Medulla oblongata (tissue), 1 donor: Measurements from ENCODE around the gene SLC1A2.

Source experiments
- DNase-seq: peaks from one replicate; pipeline ENCODE4 v3.0.0-alpha.2; 2015; ENCODE audit errors: extremely low spot score

The SLC1A2 gene

GRCh38 chr11:35349897-35350296, 69.5 kb downstream of the SLC1A2 start:
- DNase-seq, result no peak

GRCh38 chr11:35348898-35349687, 70.3 kb downstream of the SLC1A2 start:
- no peak for DNase-seq

DNA sequence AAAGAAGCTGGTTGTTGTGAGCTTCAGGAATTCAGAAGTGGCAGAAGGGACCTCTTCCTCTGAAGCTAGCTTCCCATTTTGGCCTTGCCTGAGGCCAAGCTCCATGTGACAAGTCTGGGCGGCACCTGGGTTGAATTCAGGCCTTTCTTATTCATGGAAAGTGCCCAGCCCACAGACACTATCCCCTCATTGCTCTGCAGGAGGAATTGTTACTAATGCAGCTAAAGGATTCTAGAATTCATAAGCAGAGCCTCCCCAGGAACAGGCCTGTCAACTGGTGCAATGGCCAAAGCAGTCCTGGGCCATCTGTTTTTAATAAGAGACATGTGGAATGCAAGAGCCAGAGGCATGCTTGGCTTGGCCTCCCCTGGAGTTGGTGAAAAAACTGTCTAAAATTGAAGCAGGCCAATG, 71.4 kb downstream of the SLC1A2 start:
- DNase-seq, result no peak

- no peak for DNase-seq
Measured at GRCh38 chr11:35347173-35347878, 72.0 kb downstream of the SLC1A2 start.

DNA sequence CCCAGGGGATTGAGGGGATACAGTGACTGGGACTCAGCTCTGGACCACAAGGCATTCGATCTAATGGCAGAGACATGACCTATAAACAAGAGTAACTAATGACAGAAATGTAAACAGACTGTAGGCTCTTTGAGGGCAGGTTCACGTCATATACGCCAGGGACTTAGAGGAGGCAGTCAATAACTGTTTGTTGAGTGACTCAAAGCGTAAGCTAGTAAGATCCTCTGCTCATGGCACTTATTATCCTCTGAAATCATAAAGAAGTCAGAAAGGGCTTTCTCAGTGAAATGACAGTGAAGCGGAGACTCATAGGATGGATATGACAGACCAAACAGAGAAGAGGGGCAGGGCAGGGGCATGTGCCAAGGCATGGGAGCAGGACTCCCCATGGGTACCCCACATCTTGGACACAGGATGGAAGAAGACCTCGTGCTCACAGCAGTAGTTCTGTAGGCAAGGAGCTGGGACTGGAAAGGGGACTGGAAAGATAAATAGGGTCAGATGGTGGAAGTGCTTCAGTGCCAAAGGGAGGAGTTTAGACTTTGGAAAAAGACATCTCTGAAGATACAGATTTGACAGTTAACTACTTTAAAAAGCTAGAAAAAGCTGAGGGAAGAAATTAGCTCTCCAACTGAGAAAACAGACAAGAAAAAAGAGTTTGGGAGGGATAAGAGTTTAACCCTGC, 72.7 kb downstream of the SLC1A2 start:
- no peak for DNase-seq

- peak; percentile 73 for DNase-seq
Measured at GRCh38 chr11:35344681-35345574, 74.4 kb downstream of the SLC1A2 start.

GRCh38 chr11:35343033-35343598, 76.2 kb downstream of the SLC1A2 start:
- no peak for DNase-seq

DNA sequence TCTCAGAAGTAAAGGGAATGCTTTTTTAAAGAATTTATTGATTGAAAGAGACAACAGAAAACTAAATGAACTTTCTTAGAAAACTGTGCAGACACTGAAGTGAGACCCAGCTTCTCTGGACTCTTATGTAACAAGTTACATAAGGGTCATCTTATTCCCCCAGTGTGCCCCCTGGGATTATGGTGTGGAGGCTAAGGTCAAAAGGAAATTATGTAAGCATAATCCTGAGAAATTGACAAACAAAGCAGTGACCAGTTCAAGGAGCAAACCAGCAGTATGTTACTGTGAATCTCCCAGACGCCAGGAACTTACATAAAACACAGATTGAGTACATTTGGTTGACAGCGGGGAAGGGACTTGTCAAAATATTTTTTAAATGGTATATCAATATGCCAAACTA, 78.6 kb downstream of the SLC1A2 start:
- DNase-seq, result no peak

- DNase-seq, result no peak
Measured at GRCh38 chr11:35340071-35340470, 79.3 kb downstream of the SLC1A2 start.

GRCh38 chr11:35338921-35339320, 80.4 kb downstream of the SLC1A2 start:
- DNase-seq, result no peak

- DNase-seq, result no peak
Measured at GRCh38 chr11:35337914-35338305, 81.4 kb downstream of the SLC1A2 start.

DNA sequence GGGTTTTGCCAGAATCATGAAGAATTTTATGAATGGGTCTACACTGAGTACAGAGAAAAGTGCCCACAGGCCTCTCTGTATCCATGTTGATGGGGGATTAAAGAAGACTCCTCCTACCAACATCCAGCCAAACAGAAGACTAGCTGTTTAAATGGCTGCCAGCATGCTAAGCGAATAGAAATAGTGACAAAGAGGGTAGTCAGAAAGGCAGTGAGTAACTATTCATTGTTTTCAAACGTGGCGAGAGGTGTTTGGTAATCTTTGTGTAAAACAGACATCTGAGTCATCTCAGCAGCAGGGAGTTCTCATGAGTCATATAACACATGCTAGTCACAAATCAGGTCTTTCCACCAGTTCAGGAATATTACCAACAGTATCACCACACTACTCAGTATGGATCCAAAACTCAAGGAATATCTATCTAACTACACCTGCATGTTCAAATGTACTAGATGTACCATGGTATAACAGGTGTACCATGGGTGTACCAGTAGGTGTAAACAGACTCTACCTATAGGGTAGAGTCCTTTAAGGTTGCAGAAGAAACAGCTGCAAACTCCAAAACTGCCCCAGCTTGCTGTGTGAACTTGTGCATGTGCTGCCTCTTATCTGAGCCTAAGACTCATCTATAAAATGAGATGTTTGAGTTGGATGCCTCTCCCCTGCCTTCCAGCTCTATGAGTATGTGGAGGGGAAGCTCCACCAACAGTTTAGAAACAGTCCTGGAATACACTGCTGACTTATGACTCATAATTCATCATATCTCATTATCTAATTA, 82.0 kb downstream of the SLC1A2 start:
- no peak for DNase-seq

GRCh38 chr11:35336726-35337125, 82.6 kb downstream of the SLC1A2 start:
- DNase-seq, result no peak

DNA sequence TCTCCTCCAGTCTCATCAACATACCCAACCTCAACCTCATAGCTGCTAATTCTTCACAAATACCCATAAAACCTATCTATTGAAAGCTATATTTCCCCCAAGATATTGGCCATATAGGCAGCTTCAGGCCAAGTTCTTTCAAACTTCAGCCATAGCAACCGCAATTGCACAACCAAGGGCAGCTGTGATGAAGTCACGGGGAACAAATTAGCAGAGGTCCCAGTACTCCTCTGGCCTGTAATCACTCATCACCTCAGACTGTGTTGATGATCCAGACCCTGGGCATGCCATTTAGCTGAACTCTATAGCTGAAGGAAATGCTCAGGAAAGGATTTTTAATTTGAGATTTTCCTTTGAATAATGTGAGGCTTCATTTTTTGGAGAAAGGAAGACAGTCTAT, 84.1 kb downstream of the SLC1A2 start:
- DNase-seq, result no peak

DNA sequence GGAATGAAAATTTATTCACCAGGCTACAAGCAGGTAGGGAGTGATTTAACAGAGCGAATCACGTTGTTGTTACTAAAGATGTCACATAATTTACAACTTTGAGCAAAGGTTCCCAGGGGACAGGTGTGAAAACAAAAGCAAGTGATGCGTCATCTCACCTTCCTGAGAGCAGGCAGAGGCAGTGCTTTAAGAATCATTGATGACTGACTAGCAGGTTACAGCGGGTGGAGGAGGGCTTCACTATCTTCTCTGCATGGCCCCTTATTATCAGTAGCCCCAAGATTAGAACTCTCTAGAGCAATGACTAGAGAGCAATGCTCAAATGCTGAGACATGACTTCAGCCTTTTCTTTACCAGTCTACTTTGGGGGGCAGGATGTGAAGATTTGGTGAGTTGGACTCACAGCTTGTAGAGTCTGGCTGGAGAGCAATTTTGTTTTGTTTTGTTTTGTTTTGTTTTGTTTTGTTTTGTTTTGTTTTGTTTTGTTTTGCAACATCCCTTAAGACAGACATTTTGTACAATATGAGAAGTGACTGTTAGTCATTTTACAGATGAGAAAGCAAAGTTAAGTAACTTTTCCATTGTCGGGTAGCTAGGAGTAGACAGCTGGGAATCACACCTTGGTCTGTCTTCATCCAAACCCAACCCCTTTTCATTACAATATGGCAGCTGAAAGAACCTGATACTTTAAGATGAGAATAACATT, 84.8 kb downstream of the SLC1A2 start:
- DNase-seq, result no peak

- peak; percentile 62 for DNase-seq
Measured at GRCh38 chr11:35332524-35332923, 86.8 kb downstream of the SLC1A2 start.

DNA sequence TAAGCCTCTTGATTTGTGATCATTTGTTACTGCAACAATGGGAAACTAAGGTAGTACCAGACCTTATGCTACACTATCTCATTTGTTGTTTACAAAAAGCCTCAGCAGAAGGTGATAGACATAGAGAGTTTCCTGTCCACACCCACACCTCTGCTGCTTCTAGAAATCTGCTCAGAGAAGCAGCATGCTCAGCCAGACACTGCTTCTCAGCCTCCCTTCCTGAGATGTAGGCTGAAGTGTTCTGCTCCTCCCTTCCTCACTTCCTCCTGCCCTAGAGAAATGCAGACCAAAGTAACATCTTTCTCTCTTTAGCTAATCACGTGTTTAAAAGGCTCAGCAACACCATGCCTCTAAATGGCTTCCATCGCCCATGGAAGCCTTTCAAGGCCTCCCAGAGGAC, 88.4 kb downstream of the SLC1A2 start:
- no peak for DNase-seq

- DNase-seq, result no peak
Measured at GRCh38 chr11:35330156-35330889, 89.0 kb downstream of the SLC1A2 start.

- DNase-seq, result no peak
Measured at GRCh38 chr11:35327829-35328228, 91.5 kb downstream of the SLC1A2 start.
